SK-N-SH treated with all-trans-retinoic acid at 6 μM for 48 hours (cell line): ENCODE measurements around the gene ADM.

Experiments
- CREB5 ChIP-seq: fragments of 250-450 bp; sonication (Bioruptor Pico); IDR thresholded peaks from 2 replicates; pipeline ENCODE4 v1.5.1; 2020; ENCODE audit warnings: low read depth, mild to moderate bottlenecking, moderate library complexity
- ISL1 ChIP-seq: fragments of 250-450 bp; sonication (Bioruptor Pico); IDR thresholded peaks from 2 replicates; pipeline ENCODE4 v2.1.2; 2022; ENCODE audit warnings: mild to moderate bottlenecking, moderate library complexity
- TOX ChIP-seq: fragments of 250-450 bp; sonication (Bioruptor Pico); IDR thresholded peaks from 2 replicates; pipeline ENCODE4 v1.8.0; 2021; ENCODE audit warnings: mild to moderate bottlenecking, moderate library complexity, borderline replicate concordance
- TF ChIP-seq, protein P1 (sequence below): fragments of 250-450 bp; sonication (Bioruptor Pico); IDR thresholded peaks from 2 replicates; pipeline ENCODE4 v1.8.0; 2020; ENCODE audit warnings: mild to moderate bottlenecking, moderate library complexity, borderline replicate concordance

GRCh38 chr11:10291801-10292638 is 12.9 kb upstream of the ADM start:
- no peak for TF ChIP-seq ISL1 (CRISPR knock-in tag)
- TF ChIP-seq, protein P1, sequence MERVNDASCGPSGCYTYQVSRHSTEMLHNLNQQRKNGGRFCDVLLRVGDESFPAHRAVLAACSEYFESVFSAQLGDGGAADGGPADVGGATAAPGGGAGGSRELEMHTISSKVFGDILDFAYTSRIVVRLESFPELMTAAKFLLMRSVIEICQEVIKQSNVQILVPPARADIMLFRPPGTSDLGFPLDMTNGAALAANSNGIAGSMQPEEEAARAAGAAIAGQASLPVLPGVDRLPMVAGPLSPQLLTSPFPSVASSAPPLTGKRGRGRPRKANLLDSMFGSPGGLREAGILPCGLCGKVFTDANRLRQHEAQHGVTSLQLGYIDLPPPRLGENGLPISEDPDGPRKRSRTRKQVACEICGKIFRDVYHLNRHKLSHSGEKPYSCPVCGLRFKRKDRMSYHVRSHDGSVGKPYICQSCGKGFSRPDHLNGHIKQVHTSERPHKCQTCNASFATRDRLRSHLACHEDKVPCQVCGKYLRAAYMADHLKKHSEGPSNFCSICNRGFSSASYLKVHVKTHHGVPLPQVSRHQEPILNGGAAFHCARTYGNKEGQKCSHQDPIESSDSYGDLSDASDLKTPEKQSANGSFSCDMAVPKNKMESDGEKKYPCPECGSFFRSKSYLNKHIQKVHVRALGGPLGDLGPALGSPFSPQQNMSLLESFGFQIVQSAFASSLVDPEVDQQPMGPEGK: no peak
- TF ChIP-seq CREB5 (CRISPR knock-in tag): no peak
- TF ChIP-seq TOX (CRISPR knock-in tag): no peak
